Caco-2 (cell line): ENCODE results near the gene ELF2. TPM values are rescaled to one million over a fixed set of nuclear protein-coding genes. Genes with fewer than 3 reads are reported as not detected.
"Not testable (repeated sequence)": the region's sequence is repeated elsewhere in the genome, so short reads cannot be mapped to it uniquely, and the experiment has no call there.

ENCODE experiments used
- BruUV-seq: library from RNA; stranded (reverse); fragments of 400-500 nt; replicated peaks from 2 replicates; lab custom pipeline; 2021; lab: Mats Ljungman, UMichigan
- CTCF ChIA-PET: fragments of 300-600 bp; sonication (Branson Sonifier 250); formaldehyde crosslinking; loops from one replicate; lab custom pipeline; 2022; ENCODE audit warnings: antibody characterized with exemption; lab: Charles Lee
- POLR2A ChIA-PET: fragments of 300-600 bp; sonication (Branson Sonifier 250); formaldehyde crosslinking; loops from one replicate; lab custom pipeline; 2022; ENCODE audit warnings: antibody characterized with exemption; lab: Charles Lee
- DNase-seq, 2 experiments: peaks; one replicate each; pipeline versions ENCODE4 v3.0.0 to v3.0.0-alpha.2; 2020 to 2022
- H3K27me3 ChIP-seq: replicated peaks from 2 replicates; pipeline ENCODE4 v1.6.0; 2011; ENCODE audit warnings: low read length; ENCODE audit not compliant: control insufficient read depth, insufficient read depth
- H3K36me3 ChIP-seq: 2 replicates; pipeline ENCODE4 v1.5.1; 2011; ENCODE audit warnings: low read length; ENCODE audit not compliant: control insufficient read depth, insufficient read depth
- H3K4me1 ChIP-seq: fragments of 250-450 bp; sonication (Bioruptor Pico); 2 replicates; pipeline ENCODE4 v1.5.1; 2020; ENCODE audit warnings: mild to moderate bottlenecking
- H3K4me3 ChIP-seq: 2 replicates; pipeline ENCODE4 v1.5.1; 2011; ENCODE audit warnings: low read depth, mild to moderate bottlenecking, control low read depth, low read length
- H3K9me3 ChIP-seq: fragments of 250-450 bp; sonication (Bioruptor Pico); 2 replicates; pipeline ENCODE4 v1.5.1; 2020; ENCODE audit warnings: mild to moderate bottlenecking, moderate library complexity
- H3K27ac Mint-ChIP-seq: one replicate; pipeline ENCODE4 v1.8.0; 2022; ENCODE audit warnings: mixed read lengths; ENCODE audit not compliant: unreplicated experiment
- H3K27me3 Mint-ChIP-seq: one replicate; pipeline ENCODE4 v1.8.0; 2022; ENCODE audit warnings: mixed read lengths; ENCODE audit not compliant: insufficient read depth, unreplicated experiment
- H3K36me3 Mint-ChIP-seq: one replicate; pipeline ENCODE4 v1.8.0; 2022; ENCODE audit warnings: mild to moderate bottlenecking, mixed read lengths; ENCODE audit not compliant: insufficient read depth, unreplicated experiment
- H3K4me1 Mint-ChIP-seq: one replicate; pipeline ENCODE4 v1.8.0; 2022; ENCODE audit warnings: low read depth, mixed read lengths; ENCODE audit not compliant: unreplicated experiment
- H3K4me3 Mint-ChIP-seq: one replicate; pipeline ENCODE4 v1.8.0; 2022; ENCODE audit warnings: mild to moderate bottlenecking, moderate library complexity, mixed read lengths; ENCODE audit not compliant: unreplicated experiment
- H3K9me3 Mint-ChIP-seq: one replicate; pipeline ENCODE4 v1.8.0; 2022; ENCODE audit warnings: mixed read lengths; ENCODE audit not compliant: unreplicated experiment
- CTCF ChIP-seq, 2 experiments: fragments of 200-600 bp in 1 of 2; IDR thresholded peaks; 1 replicate in 1 of 2; 2 replicates in 1 of 2; pipeline versions ENCODE4 v1.5.1 to v1.8.0; 2011 to 2022; ENCODE audit warnings: antibody characterized with exemption in 1 of 2, control low read depth in 1 of 2, inconsistent platforms in 1 of 2, low read depth in 1 of 2, low read length in 1 of 2, mild to moderate bottlenecking in 1 of 2, moderate library complexity in 1 of 2; ENCODE audit not compliant: insufficient read depth in 1 of 2, severe bottlenecking in 1 of 2, unreplicated experiment in 1 of 2
- intact Hi-C: fragments of 100-400 bp; cut with micrococcal nuclease; formaldehyde crosslinking; loops from one replicate; pipeline ENCODE4 v1.10.0; 2022; ENCODE audit not compliant: unreplicated experiment
- total RNA-seq: library from RNA; stranded (reverse); gene quantifications from 2 replicates; pipeline ENCODE4 v1.2.3, GENCODE V29; 2022

The ELF2 gene
- total RNA-seq, 1 experiment from 2014 or later: 53.2 TPM

- intact Hi-C loops: loop anchor here (1.0 to 2.0 kb wide), 4 partner anchors 14 to 137 kb away; no protein-coding TSS in a partner anchor
- TF ChIP-seq CTCF (IDR thresholded peaks at IDR 0.05; ENCODE audit: insufficient read depth in 1 of 2, low read depth in 1 of 2, low read length in 1 of 2, severe bottlenecking in 1 of 2, unreplicated experiment in 1 of 2): peak; percentile 55 to 59
- Histone ChIP-seq H3K4me3 (no peak overlapping the region), H3K36me3 (no peaks in the 10 kb centered on the region), H3K4me1 (peaks cover 22% of the 10 kb centered on the region), H3K27me3 (no peaks in the 10 kb centered on the region), H3K9me3 (no peaks in the 10 kb centered on the region)
- peak in 1 of 2 experiments; percentile 59 for DNase-seq
- Mint-ChIP-seq H3K4me3 (no peak overlapping the region), H3K27ac (no peak overlapping the region), H3K4me1 (peaks cover 12% of the 10 kb centered on the region), H3K36me3 (peaks cover 11% of the 10 kb centered on the region), H3K9me3 (no peaks in the 10 kb centered on the region), H3K27me3 (no peaks in the 10 kb centered on the region)
- ChIA-PET POLR2A (interaction anchor here (0.7 to 1.0 kb wide), 3 partner anchors 8 to 14 kb away, joined by 3 to 4 read pairs (median 3); no protein-coding TSS in a partner anchor), CTCF (interaction anchor here (0.6 to 2.4 kb wide), 11 partner anchors 8 to 530 kb away, joined by 3 to 24 read pairs (median 5); partner anchors contain the start of gene ELF2)
- no TSS peak for BruUV-seq
These were observed 9.1 kb downstream of the ELF2 start for GRCh38 chr4:139167774-139168444.

- Mint-ChIP-seq H3K27me3 (no peaks in the 10 kb centered on the region), H3K27ac (no peak overlapping the region), H3K9me3 (no peaks in the 10 kb centered on the region), H3K4me3 (no peak overlapping the region), H3K36me3 (peaks cover 17% of the 10 kb centered on the region), H3K4me1 (peaks cover 21% of the 10 kb centered on the region)
- Histone ChIP-seq H3K27me3 (no peaks in the 10 kb centered on the region), H3K9me3 (no peaks in the 10 kb centered on the region), H3K36me3 (no peaks in the 10 kb centered on the region), H3K4me1 (peaks cover 41% of the 10 kb centered on the region), H3K4me3 (no peak overlapping the region)
- BruUV-seq: no TSS peak
- POLR2A ChIA-PET: no interaction called here
- DNase-seq: no peak
- intact Hi-C loops: no loop called here
- CTCF ChIA-PET: no interaction called here
- TF ChIP-seq CTCF (IDR thresholded peaks at IDR 0.05; ENCODE audit: insufficient read depth in 1 of 2, low read depth in 1 of 2, low read length in 1 of 2, severe bottlenecking in 1 of 2, unreplicated experiment in 1 of 2): no peak
These were observed 12.3 kb downstream of the ELF2 start for GRCh38 chr4:139164731-139165130.

- Mint-ChIP-seq H3K27me3 (no peaks in the 10 kb centered on the region), H3K4me3 (no peak overlapping the region), H3K36me3 (peaks cover 17% of the 10 kb centered on the region), H3K9me3 (no peaks in the 10 kb centered on the region), H3K4me1 (peaks cover 31% of the 10 kb centered on the region), H3K27ac (peak overlapping the region; percentile 77)
- ChIA-PET POLR2A (no interaction called here), CTCF (no interaction called here)
- DNase-seq: no peak
- no peak for TF ChIP-seq CTCF (IDR thresholded peaks at IDR 0.05; ENCODE audit: insufficient read depth in 1 of 2, low read depth in 1 of 2, low read length in 1 of 2, severe bottlenecking in 1 of 2, unreplicated experiment in 1 of 2)
- BruUV-seq: no TSS peak
- no peaks in the 10 kb centered on the region for H3K27me3 ChIP-seq
- H3K9me3 ChIP-seq: no peaks in the 10 kb centered on the region
- H3K4me1 ChIP-seq: peaks cover 48% of the 10 kb centered on the region
- no peak overlapping the region for H3K4me3 ChIP-seq
- intact Hi-C loops: no loop called here
- H3K36me3 ChIP-seq: no peaks in the 10 kb centered on the region
These were observed 13.2 kb downstream of the ELF2 start for GRCh38 chr4:139163806-139164206.

GRCh38 chr4:139157977-139158376, 19.0 kb downstream of the ELF2 start:
- H3K27me3 Mint-ChIP-seq, H3K36me3 ChIP-seq, H3K27me3 ChIP-seq, H3K9me3 ChIP-seq, H3K4me3 Mint-ChIP-seq, DNase-seq, BruUV-seq, CTCF ChIA-PET, H3K4me3 ChIP-seq, POLR2A ChIA-PET, intact Hi-C loops, H3K9me3 Mint-ChIP-seq: not testable (repeated sequence)
- H3K27ac Mint-ChIP-seq: peak overlapping the region; percentile 72
- peaks cover 79% of the 10 kb centered on the region for H3K4me1 ChIP-seq
- peaks cover 11% of the 10 kb centered on the region for H3K36me3 Mint-ChIP-seq
- H3K4me1 Mint-ChIP-seq: peaks cover 51% of the 10 kb centered on the region
